Thyroid gland (tissue), 4 donors: ENCODE results near the gene BECN2.

ENCODE experiments used
- POLR2A ChIP-seq, 2 donors: fragments of 450-650 bp; IDR thresholded peaks; one replicate each; pipeline ENCODE4 v1.6.1; 2017; ENCODE audit warnings: antibody characterized with exemption in 2 of 2, mild to moderate bottlenecking in 2 of 2, moderate library complexity in 1 of 2
- TF ChIP-seq, protein P1 (sequence below), 6 experiments: fragments of 200-600 bp in 3 of 6; fragments of 450-650 bp in 3 of 6; sonication (generic) in 3 of 6; IDR thresholded peaks; one replicate each; pipeline ENCODE4 v1.5.1; 2016 to 2019; ENCODE audit warnings: antibody characterized with exemption in 6 of 6, mild to moderate bottlenecking in 2 of 6, inconsistent platforms in 1 of 6, moderate library complexity in 1 of 6

DNA sequence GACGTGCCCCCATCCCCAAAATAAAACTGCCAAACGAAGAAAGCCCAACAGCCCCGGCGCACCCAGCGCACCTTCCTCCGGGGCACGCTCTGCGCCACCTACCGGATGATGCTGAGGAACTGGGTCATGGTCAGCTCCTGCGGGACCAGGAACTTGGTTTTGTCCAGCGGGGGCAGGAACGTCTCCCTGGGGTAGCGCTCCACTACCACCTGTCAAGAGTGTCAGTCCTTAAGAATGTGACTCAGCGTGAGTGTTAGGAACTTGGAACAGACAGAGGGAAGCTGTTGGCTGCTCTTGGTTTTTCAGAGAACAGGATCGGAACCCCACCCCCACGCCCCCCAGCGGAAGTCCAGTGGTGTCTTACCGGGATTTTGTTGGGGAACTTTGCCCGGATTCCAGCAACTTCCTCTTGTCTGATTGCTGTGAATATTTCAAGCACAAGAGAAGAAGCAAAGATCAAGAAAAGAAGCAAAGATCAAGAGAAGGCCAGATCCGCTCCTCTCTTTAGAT, 40.9 kb downstream of the BECN2 start:
- TF ChIP-seq, protein P1, sequence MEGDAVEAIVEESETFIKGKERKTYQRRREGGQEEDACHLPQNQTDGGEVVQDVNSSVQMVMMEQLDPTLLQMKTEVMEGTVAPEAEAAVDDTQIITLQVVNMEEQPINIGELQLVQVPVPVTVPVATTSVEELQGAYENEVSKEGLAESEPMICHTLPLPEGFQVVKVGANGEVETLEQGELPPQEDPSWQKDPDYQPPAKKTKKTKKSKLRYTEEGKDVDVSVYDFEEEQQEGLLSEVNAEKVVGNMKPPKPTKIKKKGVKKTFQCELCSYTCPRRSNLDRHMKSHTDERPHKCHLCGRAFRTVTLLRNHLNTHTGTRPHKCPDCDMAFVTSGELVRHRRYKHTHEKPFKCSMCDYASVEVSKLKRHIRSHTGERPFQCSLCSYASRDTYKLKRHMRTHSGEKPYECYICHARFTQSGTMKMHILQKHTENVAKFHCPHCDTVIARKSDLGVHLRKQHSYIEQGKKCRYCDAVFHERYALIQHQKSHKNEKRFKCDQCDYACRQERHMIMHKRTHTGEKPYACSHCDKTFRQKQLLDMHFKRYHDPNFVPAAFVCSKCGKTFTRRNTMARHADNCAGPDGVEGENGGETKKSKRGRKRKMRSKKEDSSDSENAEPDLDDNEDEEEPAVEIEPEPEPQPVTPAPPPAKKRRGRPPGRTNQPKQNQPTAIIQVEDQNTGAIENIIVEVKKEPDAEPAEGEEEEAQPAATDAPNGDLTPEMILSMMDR (IDR thresholded peaks at IDR 0.05), result peak in 5 of 6 experiments; percentile 24 to 65 (median 46)
- no peak for TF ChIP-seq POLR2A (IDR thresholded peaks at IDR 0.05)
